Neural crest cell (in vitro differentiated cells): ENCODE results near the gene PCDH18. TPM values are rescaled to one million over a fixed set of nuclear protein-coding genes. Genes with fewer than 3 reads are reported as not detected.
"Not testable (repeated sequence)": the region's sequence is repeated elsewhere in the genome, so short reads cannot be mapped to it uniquely, and the experiment has no call there.

Experiments used
- DNase-seq: peaks from one replicate; pipeline ENCODE4 v3.0.0; 2021; ENCODE audit warnings: low read depth, mixed read lengths, low spot score
- H3K27ac Mint-ChIP-seq: one replicate; pipeline ENCODE4 v1.8.0; 2021; ENCODE audit warnings: mild to moderate bottlenecking, mixed read lengths; ENCODE audit not compliant: unreplicated experiment
- H3K27me3 Mint-ChIP-seq: 2 replicates; pipeline ENCODE4 v1.8.0; 2021; ENCODE audit warnings: low read depth, mild to moderate bottlenecking, mixed read lengths
- H3K36me3 Mint-ChIP-seq: 2 replicates; pipeline ENCODE4 v1.8.0; 2021; ENCODE audit warnings: low read depth, mild to moderate bottlenecking, mixed read lengths
- H3K4me1 Mint-ChIP-seq: 2 replicates; pipeline ENCODE4 v1.8.0; 2021; ENCODE audit warnings: mixed read lengths
- H3K4me3 Mint-ChIP-seq: one replicate; pipeline ENCODE4 v1.8.0; 2021; ENCODE audit warnings: mild to moderate bottlenecking, mixed read lengths
- H3K9me3 Mint-ChIP-seq: 2 replicates; pipeline ENCODE4 v1.8.0; 2021; ENCODE audit warnings: mixed read lengths
- total RNA-seq: library from RNA; stranded (reverse); gene quantifications from 2 replicates; pipeline ENCODE4 v1.2.1, GENCODE V29; 2021
- TF ChIP-seq, protein P1 (sequence below): fragments of 200-600 bp; sonication (generic); conservative IDR thresholded peaks from 2 replicates; pipeline ENCODE4 v1.5.0; 2021; ENCODE audit warnings: antibody characterized with exemption, mild to moderate bottlenecking

Gene PCDH18
- total RNA-seq, 1 donor from 2014 or later: 65.7 TPM

GRCh38 chr4:137523329-137523728, 9.0 kb downstream of the PCDH18 start:
- H3K4me1 Mint-ChIP-seq: peaks cover 52% of the 10 kb centered on the region
- peaks cover 37% of the 10 kb centered on the region for H3K36me3 Mint-ChIP-seq
- TF ChIP-seq, protein P1, sequence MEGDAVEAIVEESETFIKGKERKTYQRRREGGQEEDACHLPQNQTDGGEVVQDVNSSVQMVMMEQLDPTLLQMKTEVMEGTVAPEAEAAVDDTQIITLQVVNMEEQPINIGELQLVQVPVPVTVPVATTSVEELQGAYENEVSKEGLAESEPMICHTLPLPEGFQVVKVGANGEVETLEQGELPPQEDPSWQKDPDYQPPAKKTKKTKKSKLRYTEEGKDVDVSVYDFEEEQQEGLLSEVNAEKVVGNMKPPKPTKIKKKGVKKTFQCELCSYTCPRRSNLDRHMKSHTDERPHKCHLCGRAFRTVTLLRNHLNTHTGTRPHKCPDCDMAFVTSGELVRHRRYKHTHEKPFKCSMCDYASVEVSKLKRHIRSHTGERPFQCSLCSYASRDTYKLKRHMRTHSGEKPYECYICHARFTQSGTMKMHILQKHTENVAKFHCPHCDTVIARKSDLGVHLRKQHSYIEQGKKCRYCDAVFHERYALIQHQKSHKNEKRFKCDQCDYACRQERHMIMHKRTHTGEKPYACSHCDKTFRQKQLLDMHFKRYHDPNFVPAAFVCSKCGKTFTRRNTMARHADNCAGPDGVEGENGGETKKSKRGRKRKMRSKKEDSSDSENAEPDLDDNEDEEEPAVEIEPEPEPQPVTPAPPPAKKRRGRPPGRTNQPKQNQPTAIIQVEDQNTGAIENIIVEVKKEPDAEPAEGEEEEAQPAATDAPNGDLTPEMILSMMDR: no peak
- no peaks in the 10 kb centered on the region for H3K9me3 Mint-ChIP-seq
- no peak overlapping the region for H3K27ac Mint-ChIP-seq
- DNase-seq: no peak
- H3K4me3 Mint-ChIP-seq: no peak overlapping the region
- no peaks in the 10 kb centered on the region for H3K27me3 Mint-ChIP-seq

- H3K4me1 Mint-ChIP-seq: peaks cover 37% of the 10 kb centered on the region
- no peak overlapping the region for H3K27ac Mint-ChIP-seq
Observed at GRCh38 chr4:137521053-137521452, 11.2 kb downstream of the PCDH18 start.

GRCh38 chr4:137519406-137519805, 12.9 kb downstream of the PCDH18 start:
- H3K36me3 Mint-ChIP-seq: peaks cover 21% of the 10 kb centered on the region
- H3K4me3 Mint-ChIP-seq: no peak overlapping the region
- H3K27me3 Mint-ChIP-seq: no peaks in the 10 kb centered on the region
- no peak for DNase-seq
- TF ChIP-seq, protein P1: no peak
- no peaks in the 10 kb centered on the region for H3K9me3 Mint-ChIP-seq
- peaks cover 26% of the 10 kb centered on the region for H3K4me1 Mint-ChIP-seq
- no peak overlapping the region for H3K27ac Mint-ChIP-seq

More at GRCh38 chr4:137521053-137521452, 11.2 kb downstream of the PCDH18 start:
- Mint-ChIP-seq H3K27me3 (no peaks in the 10 kb centered on the region), H3K9me3 (no peaks in the 10 kb centered on the region), H3K36me3 (peaks cover 30% of the 10 kb centered on the region), H3K4me3 (no peak overlapping the region)
- DNase-seq: no peak
- TF ChIP-seq, protein P1: no peak

- H3K27ac Mint-ChIP-seq, H3K4me3 Mint-ChIP-seq, H3K9me3 Mint-ChIP-seq, DNase-seq, H3K27me3 Mint-ChIP-seq: not testable (repeated sequence)
- H3K36me3 Mint-ChIP-seq: peaks cover 13% of the 10 kb centered on the region
- H3K4me1 Mint-ChIP-seq: peaks cover 14% of the 10 kb centered on the region
Observed at GRCh38 chr4:137517323-137517722, 15.0 kb downstream of the PCDH18 start.

DNA sequence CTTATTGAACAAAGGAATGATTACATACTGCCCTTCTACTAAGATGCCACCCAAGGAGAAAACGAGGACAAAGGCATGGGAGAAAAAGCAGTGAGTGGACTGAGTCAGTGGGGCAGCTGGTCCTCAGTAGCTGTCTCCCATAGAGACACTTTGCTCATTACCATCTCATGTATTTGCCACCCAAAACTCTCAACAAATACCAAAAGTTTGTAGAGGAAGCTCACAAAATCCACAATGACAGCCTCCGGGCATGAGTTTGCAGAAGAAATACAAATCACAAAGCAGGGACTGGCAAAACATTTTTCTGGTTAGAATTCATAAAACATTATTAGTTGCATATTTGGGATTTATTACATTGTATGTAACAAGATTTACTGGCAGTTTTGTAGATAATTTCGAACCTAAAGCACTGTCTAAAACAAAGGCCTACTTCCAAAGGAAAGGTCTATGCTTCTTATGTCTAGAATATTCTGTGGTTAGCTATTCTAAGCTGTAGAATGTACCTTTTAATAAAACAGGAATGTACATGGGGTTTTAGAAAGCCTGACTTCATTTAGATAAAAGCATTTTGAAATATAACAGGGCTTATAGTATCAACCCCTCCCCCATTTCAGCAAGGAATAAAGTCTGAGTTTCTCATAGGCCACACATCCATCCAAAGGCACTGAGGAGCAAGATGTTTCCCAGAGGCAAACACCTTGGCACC, 17.7 kb downstream of the PCDH18 start:
- no peaks in the 10 kb centered on the region for H3K9me3 Mint-ChIP-seq
- TF ChIP-seq, protein P1: no peak
- no peak overlapping the region for H3K27ac Mint-ChIP-seq
- no peak overlapping the region for H3K4me3 Mint-ChIP-seq
- H3K27me3 Mint-ChIP-seq: no peaks in the 10 kb centered on the region
- peaks cover 3% of the 10 kb centered on the region for H3K36me3 Mint-ChIP-seq
- peaks cover 15% of the 10 kb centered on the region for H3K4me1 Mint-ChIP-seq
- no peak for DNase-seq

DNA sequence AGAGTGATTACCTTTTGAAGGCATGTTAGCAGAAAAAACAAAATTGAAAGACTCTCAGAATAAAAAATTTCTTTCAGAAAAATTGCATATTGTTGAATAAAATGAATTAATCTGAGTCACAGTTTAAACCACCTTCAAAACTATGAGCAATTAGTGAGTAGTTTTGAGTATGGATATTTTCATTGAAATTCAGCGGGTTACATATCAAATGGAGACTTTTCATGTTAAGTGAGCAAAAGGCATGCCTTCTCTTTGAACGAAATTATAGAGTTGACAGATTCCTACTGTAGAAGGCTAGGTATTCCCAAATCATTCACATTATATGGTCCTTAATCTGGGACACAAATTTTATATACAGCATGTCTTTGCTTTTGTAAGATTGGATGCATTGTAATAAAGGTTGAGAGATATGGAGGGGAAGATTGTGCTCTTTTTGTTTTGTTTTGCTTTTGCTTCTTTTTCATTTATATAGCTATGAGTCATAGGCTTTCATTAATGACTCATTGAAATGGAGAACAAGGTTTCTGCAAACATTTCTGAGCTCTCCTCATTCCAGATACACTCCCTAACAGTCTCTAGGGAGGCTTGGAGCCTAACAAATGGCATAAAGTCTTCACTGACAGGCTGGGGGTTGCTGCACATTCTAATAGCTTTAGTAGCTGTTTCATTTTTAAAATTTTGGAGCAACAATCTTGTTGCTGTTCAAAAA, 21.6 kb downstream of the PCDH18 start:
- TF ChIP-seq, protein P1: no peak
- Mint-ChIP-seq H3K27me3 (no peaks in the 10 kb centered on the region), H3K27ac (no peak overlapping the region), H3K4me3 (no peak overlapping the region), H3K36me3 (no peaks in the 10 kb centered on the region), H3K9me3 (no peaks in the 10 kb centered on the region), H3K4me1 (peaks cover 11% of the 10 kb centered on the region)
- DNase-seq: no peak
